Right atrium auricular region (tissue), 2 donors: ENCODE data around the gene CDR2L. TPM values are rescaled to one million over a fixed set of nuclear protein-coding genes. Genes with fewer than 3 reads are reported as not detected.
A peak's percentile ranks its signal among the peaks of the same experiment; 100 is the strongest.

ENCODE experiments used
- DNase-seq: peaks from one replicate; pipeline ENCODE4 v3.0.0-alpha.2; 2019; ENCODE audit warnings: low spot score
- H3K27ac ChIP-seq, 2 donors: fragments of 200-600 bp; sonication (generic); 1 replicate in 1 of 2; 2 replicates in 1 of 2; pipeline ENCODE4 v1.5.1; 2016 to 2019
- H3K27me3 ChIP-seq, 2 donors: fragments of 200-600 bp; sonication (generic); one replicate each; pipeline versions ENCODE4 v1.5.1 to v1.6.0; 2017 to 2019
- H3K36me3 ChIP-seq: fragments of 200-600 bp; sonication (generic); one replicate; pipeline ENCODE4 v1.5.1; 2016
- H3K4me1 ChIP-seq, 2 donors: fragments of 200-600 bp; sonication (generic); one replicate each; pipeline versions ENCODE4 v1.5.1 to v1.6.0; 2017 to 2019
- H3K4me3 ChIP-seq, 2 donors: fragments of 200-600 bp; sonication (generic); 1 replicate in 1 of 2; 2 replicates in 1 of 2; pipeline ENCODE4 v1.5.1; 2017 to 2019; ENCODE audit warnings: mild to moderate bottlenecking in 1 of 2, moderate library complexity in 1 of 2
- H3K9me3 ChIP-seq, 2 donors: fragments of 200-600 bp; sonication (generic); one replicate each; pipeline ENCODE4 v1.5.1; 2019
- CTCF ChIP-seq, 2 donors: fragments of 200-600 bp; sonication (generic); IDR thresholded peaks; one replicate each; pipeline ENCODE4 v1.5.1; 2019; ENCODE audit warnings: antibody characterized with exemption in 2 of 2
- total RNA-seq, 2 donors: library from RNA; depleted of rRNA; stranded (reverse); fragments of >200 nt; gene quantifications; one replicate each; pipeline ENCODE4 v1.1.0, GENCODE V29; 2016

CDR2L gene
- total RNA-seq, 2 donors from 2014 or later: 13.6 to 28.8 TPM

- Histone ChIP-seq H3K4me1 (peaks cover 0 to 27% of the 10 kb centered on the region in 2 donors), H3K4me3 (peak overlapping the region; percentile 76 to 80), H3K9me3 (no peaks in the 10 kb centered on the region), H3K36me3 (no peaks in the 10 kb centered on the region), H3K27me3 (no peaks in the 10 kb centered on the region), H3K27ac (peak overlapping the region; percentile 83 to 88)
- no peak for DNase-seq
- no peak for TF ChIP-seq CTCF (IDR thresholded peaks at IDR 0.05)
Measured at GRCh38 chr17:75012096-75012345, 24.6 kb downstream of the CDR2L start.

GRCh38 chr17:75012346-75013091 is 25.1 kb downstream of the CDR2L start, which contains the start of gene MRPL58:
TSS of gene MRPL58 (plus strand) at chr17:75012670. CDS start at chr17:75012687, 17 bp downstream.
- no peaks in the 10 kb centered on the region for H3K36me3 ChIP-seq
- TF ChIP-seq CTCF (IDR thresholded peaks at IDR 0.05): peak; percentile 56 to 66
- peak; percentile 81 for DNase-seq
- peak within 1 kb of the TSS; percentile 83 to 88 for H3K27ac ChIP-seq
- H3K4me1 ChIP-seq: peaks cover 0 to 27% of the 10 kb centered on the region in 2 donors
- peak within 1 kb of the TSS; percentile 76 to 80 for H3K4me3 ChIP-seq
- H3K27me3 ChIP-seq: no peaks in the 10 kb centered on the region
- H3K9me3 ChIP-seq: no peaks in the 10 kb centered on the region

GRCh38 chr17:75013092-75013559 is 25.7 kb downstream of the CDR2L start:
- H3K4me1 ChIP-seq: peaks cover 0 to 27% of the 10 kb centered on the region in 2 donors
- no peaks in the 10 kb centered on the region for H3K9me3 ChIP-seq
- peak overlapping the region; percentile 76 to 80 for H3K4me3 ChIP-seq
- peak overlapping the region; percentile 83 to 88 for H3K27ac ChIP-seq
- no peaks in the 10 kb centered on the region for H3K27me3 ChIP-seq
- DNase-seq: no peak
- TF ChIP-seq CTCF (IDR thresholded peaks at IDR 0.05): no peak
- H3K36me3 ChIP-seq: no peaks in the 10 kb centered on the region

- Histone ChIP-seq H3K9me3 (no peaks in the 10 kb centered on the region), H3K4me3 (no peak overlapping the region), H3K27me3 (no peaks in the 10 kb centered on the region), H3K27ac (no peak overlapping the region), H3K4me1 (no peaks in the 10 kb centered on the region), H3K36me3 (peaks cover 25% of the 10 kb centered on the region)
- no peak for TF ChIP-seq CTCF (IDR thresholded peaks at IDR 0.05)
- no peak for DNase-seq
Measured at GRCh38 chr17:75019146-75019545, 31.7 kb downstream of the CDR2L start.

GRCh38 chr17:75019710-75020109 is 32.3 kb downstream of the CDR2L start:
- peaks cover 25% of the 10 kb centered on the region for H3K36me3 ChIP-seq
- no peaks in the 10 kb centered on the region for H3K9me3 ChIP-seq

More at GRCh38 chr17:75019710-75020109, 32.3 kb downstream of the CDR2L start:
- H3K4me3 ChIP-seq: no peak overlapping the region
- H3K27ac ChIP-seq: no peak overlapping the region
- TF ChIP-seq CTCF (IDR thresholded peaks at IDR 0.05): no peak
- no peaks in the 10 kb centered on the region for H3K27me3 ChIP-seq
- no peak for DNase-seq
- H3K4me1 ChIP-seq: no peaks in the 10 kb centered on the region
